HG03045 (cell line): Measurements from ENCODE around the gene SPINK8.
"Not testable (repeated sequence)": the region's sequence is repeated elsewhere in the genome, so short reads cannot be mapped to it uniquely, and the experiment has no call there.

Experiments used
- ATAC-seq: cut with Tn5 transposase; IDR thresholded peaks from one replicate; pipeline ENCODE4 v1.9.1; 2021; ENCODE audit warnings: mild to moderate bottlenecking, moderate library complexity; ENCODE audit not compliant: unreplicated experiment

Gene SPINK8

GRCh38 chr3:48280881-48281280 lies 52.6 kb downstream of the SPINK8 start:
- ATAC-seq = no peak

DNA sequence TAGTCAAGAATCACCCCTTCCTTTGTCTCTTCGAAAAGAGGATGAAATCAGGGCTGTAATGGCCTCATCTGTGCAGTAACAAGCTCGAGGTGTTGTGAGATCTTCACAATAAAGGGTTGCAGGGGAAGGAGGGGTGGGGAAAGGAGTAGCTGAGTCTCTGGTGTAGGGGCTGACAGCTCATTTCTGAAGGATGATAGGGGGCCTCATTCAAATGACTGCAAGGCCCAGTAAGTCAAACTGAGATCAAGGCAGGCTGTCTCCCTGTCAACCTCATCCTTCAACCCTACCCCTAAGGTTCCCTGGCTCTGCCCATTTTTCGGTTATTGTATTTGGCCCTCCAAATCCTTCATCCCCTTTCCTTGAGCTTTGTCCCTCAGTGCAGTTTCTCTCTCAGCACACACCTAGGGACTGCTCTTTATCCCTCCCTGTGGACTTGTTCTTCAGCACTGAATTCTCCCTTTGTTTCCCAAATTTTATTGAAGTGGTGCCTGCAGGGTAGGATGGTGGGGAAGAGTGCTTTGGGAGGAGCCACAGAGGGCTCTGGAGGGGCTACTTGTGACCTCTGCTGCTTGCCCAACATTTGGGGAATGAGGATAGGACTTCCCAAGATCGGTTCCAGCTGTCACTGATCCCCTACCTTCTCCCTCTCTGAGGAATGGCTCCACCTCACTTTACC lies 54.4 kb downstream of the SPINK8 start:
- no peak for ATAC-seq

DNA sequence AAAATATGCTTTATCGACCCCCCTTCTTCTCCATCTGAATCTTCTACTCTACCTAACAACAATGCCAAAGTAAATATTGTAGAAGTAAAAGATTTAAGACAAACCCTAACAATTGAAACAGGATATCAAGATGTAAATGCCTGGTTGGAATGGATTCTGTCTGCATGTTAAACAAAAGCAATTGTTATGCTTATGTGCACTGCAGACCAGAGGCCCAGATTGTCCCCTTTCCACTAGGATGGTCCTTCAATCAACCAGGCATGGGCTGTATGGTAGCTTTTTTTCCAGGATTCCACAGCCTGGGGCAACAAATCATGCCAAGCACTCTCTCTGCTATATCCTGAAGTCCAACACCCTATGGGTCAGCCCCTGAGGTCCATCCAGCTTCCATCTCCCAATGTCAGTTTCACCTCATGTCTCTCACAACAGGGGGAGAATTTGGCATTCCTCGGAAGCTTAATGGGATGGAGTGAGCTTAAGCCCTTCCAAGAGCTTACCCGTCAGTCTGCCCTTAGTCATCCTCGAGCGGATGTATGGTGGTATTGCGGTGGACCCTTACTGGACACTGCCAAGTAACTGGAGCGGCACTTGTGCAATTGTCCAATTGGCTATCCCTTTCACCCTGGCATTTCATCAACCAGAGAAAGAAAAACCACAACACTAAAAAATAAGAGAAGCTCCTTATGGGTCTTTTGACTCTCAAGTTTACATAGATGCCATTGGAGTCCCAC lies 56.4 kb downstream of the SPINK8 start:
- ATAC-seq = no peak

GRCh38 chr3:48275287-48276027 lies 58.0 kb downstream of the SPINK8 start:
- no peak for ATAC-seq

DNA sequence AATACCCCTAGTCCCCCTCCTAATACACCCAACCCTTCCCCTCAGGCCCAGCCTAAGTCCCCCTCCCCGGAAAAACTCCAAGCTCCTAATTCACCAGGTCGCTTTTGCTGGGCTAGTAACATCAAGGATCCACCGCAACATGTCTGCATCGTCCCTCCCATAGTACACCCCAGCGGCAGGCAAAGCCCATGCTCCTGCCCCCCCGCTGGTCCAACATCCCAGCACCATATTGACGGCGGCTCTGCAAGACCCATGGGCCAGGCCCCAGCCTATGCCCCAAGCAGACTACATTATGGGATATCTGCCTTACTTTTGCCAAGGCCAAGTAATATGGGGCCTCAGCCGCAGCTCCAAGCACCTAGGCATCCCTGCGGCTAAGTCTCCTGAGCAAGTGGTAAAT lies 59.0 kb downstream of the SPINK8 start:
- no peak for ATAC-seq

- ATAC-seq = no peak
These were observed 59.8 kb downstream of the SPINK8 start for GRCh38 chr3:48273594-48274211.

GRCh38 chr3:48271763-48272498 lies 61.5 kb downstream of the SPINK8 start:
- ATAC-seq = no peak

- ATAC-seq = not testable (repeated sequence)
These were observed 62.2 kb downstream of the SPINK8 start for GRCh38 chr3:48271223-48271622.

GRCh38 chr3:48270306-48270705 lies 63.2 kb downstream of the SPINK8 start:
- no peak for ATAC-seq

GRCh38 chr3:48269592-48269991 lies 63.9 kb downstream of the SPINK8 start:
- no peak for ATAC-seq

DNA sequence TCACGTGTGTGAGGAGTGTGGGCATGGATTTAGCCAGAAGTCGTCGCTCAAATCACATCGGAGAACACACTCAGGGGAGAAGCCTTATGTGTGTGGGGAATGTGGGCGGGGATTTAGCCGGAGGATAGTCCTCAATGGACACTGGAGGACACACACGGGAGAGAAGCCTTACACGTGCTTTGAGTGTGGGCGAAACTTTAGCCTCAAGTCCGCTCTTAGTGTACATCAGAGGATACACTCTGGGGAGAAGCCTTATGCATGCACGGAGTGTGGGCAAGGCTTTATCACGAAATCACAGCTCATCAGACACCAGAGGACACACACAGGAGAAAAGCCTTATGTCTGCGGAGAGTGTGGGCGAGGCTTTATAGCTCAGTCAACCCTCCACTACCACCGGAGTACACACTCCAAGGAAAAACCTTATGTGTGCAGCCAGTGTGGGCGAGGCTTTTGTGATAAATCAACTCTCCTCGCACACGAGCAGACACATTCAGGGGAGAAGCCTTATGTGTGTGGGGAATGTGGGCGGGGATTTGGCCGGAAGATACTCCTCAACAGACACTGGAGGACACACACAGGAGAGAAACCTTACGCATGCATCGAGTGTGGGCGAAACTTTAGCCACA lies 64.4 kb downstream of the SPINK8 start:
- no peak for ATAC-seq

DNA sequence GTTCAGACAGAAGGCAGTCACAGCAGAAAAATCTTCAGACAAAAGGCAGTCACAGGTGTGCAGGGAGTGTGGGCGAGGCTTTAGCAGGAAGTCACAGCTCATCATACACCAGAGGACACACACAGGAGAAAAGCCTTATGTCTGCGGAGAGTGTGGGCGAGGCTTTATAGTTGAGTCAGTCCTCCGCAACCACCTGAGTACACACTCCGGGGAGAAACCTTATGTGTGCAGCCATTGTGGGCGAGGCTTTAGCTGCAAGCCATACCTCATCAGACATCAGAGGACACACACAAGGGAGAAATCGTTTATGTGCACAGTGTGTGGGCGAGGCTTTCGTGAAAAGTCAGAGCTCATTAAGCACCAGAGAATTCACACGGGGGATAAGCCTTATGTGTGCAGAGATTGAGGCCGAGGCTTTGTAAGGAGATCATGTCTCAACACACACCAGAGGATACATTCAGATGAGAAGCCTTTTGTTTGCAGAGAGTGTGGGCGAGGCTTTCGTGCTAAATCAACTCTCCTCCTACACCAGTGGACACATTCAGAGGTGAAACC lies 65.0 kb downstream of the SPINK8 start:
- ATAC-seq = no peak

DNA sequence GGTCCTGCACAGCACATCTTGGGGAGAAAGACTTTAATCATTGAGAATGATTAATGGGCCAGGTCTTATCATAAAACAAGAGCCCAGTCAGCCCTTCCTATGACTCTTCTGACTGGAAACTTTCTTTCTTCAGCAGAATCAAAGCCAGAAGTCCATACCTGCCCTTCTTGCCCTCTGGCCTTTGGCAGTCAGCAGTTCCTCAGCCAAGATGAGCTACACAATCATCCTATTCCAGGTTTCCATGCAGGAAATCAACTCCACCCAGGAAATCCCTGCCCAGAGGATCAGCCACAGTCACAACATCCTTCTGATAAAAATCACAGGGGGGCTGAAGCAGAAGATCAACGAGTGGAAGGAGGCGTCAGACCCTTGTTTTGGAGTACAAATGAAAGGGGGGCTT lies 65.7 kb downstream of the SPINK8 start:
- ATAC-seq = no peak

DNA sequence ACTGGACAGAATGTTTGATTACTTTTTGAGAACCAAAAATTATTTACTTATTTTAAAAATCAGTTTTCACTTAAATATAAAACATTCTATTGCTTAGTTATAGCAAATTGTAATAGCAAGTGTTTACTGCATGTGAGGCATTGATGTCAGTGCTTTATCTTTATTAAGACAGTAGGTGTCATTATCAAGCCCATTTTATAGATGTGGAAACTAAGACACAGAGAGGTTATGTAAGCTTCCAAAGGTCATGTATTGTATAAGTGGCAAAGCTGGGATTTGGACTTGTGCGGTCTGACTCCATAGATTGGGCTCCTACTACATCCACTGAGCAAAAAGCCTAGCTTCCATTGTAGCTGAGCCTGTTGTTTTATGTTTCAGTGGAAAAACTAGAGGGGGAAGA lies 74.9 kb downstream of the SPINK8 start:
- ATAC-seq = no peak
